Cardiac muscle cell (in vitro differentiated cells and primary cell): ENCODE data around the gene NCAPD3. TPM values are rescaled to one million over a fixed set of nuclear protein-coding genes. Genes with fewer than 3 reads are reported as not detected.

Experiments used
- DNase-seq, 2 donors: peaks; one replicate each; pipeline versions ENCODE4 v3.0.0 to v3.0.0-alpha.2; 2010 to 2017; ENCODE audit warnings: low read depth in 1 of 2, low spot score in 1 of 2
- H3K27ac ChIP-seq: fragments of 200-600 bp; sonication (generic); 2 replicates; pipeline ENCODE4 v1.5.1; 2016
- H3K27me3 ChIP-seq: fragments of 200-600 bp; sonication (generic); 2 replicates; pipeline ENCODE4 v1.6.0; 2016; ENCODE audit warnings: control low read depth
- H3K36me3 ChIP-seq: fragments of 200-600 bp; sonication (generic); 2 replicates; pipeline ENCODE4 v1.5.1; 2016; ENCODE audit warnings: control low read depth
- H3K4me1 ChIP-seq: fragments of 200-600 bp; sonication (generic); 2 replicates; pipeline ENCODE4 v1.8.1; 2017; ENCODE audit warnings: low read depth, mild to moderate bottlenecking, mixed run types
- H3K4me3 ChIP-seq: fragments of 200-600 bp; sonication (generic); 2 replicates; pipeline ENCODE4 v1.5.1; 2016; ENCODE audit warnings: mild to moderate bottlenecking
- H3K9me3 ChIP-seq: fragments of 200-600 bp; sonication (generic); 2 replicates; pipeline ENCODE4 v1.5.1; 2017; ENCODE audit warnings: low read depth, mild to moderate bottlenecking, control low read depth
- CTCF ChIP-seq: IDR thresholded peaks from 2 replicates; pipeline ENCODE4 v1.5.1; 2012; ENCODE audit warnings: low read depth, mild to moderate bottlenecking, low read length
- polyA plus RNA-seq: library from polyadenylated mRNA; unstranded; fragments of >200 nt; fragmentation: Nextera tagmentation; extraction: Ambion mirVana; gene quantifications from 2 replicates; pipeline ENCODE4 v1.2.1, GENCODE V29; 2016
- total RNA-seq: library from RNA; depleted of rRNA; stranded (reverse); fragments of >200 nt; gene quantifications from 2 replicates; pipeline ENCODE4 v1.2.3, GENCODE V29; 2016

Gene NCAPD3
- total and polyA plus RNA-seq, 2 experiments from 2014 or later: 17.1 to 20.8 TPM

DNA sequence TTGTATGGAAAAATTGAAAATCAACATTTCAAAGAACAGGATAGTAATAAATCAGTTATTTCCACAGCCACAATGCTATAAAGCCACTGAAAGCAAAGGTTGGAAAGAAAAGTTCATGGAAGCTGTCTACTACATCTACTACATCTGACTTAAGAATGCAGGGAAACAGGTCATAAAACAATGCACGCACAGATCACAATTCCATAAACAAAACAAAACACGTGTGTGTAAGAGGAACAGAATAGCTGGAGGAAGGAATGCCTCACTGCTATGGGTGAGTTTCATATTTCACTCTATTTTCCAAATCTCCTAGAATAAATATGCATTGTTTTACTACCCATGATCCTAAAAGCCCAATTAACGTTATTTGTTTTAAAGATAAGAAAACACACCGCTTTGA, 66.3 kb downstream of the NCAPD3 start:
- H3K4me1 ChIP-seq: no peaks in the 10 kb centered on the region
- no peaks in the 10 kb centered on the region for H3K27me3 ChIP-seq
- H3K9me3 ChIP-seq: no peaks in the 10 kb centered on the region
- no peak overlapping the region for H3K4me3 ChIP-seq
- no peak overlapping the region for H3K27ac ChIP-seq
- no peak for TF ChIP-seq CTCF
- H3K36me3 ChIP-seq: peaks cover 47% of the 10 kb centered on the region
- no peak for DNase-seq

- Histone ChIP-seq H3K4me1 (no peaks in the 10 kb centered on the region), H3K27ac (no peak overlapping the region), H3K4me3 (no peak overlapping the region), H3K36me3 (peaks cover 53% of the 10 kb centered on the region), H3K9me3 (no peaks in the 10 kb centered on the region), H3K27me3 (no peaks in the 10 kb centered on the region)
- no peak for DNase-seq
- no peak for TF ChIP-seq CTCF
Measured at GRCh38 chr11:134155946-134156865, 67.6 kb downstream of the NCAPD3 start.

GRCh38 chr11:134155456-134155855, 68.3 kb downstream of the NCAPD3 start:
- Histone ChIP-seq H3K4me3 (no peak overlapping the region), H3K36me3 (peaks cover 51% of the 10 kb centered on the region), H3K9me3 (no peaks in the 10 kb centered on the region), H3K27ac (no peak overlapping the region), H3K27me3 (no peaks in the 10 kb centered on the region), H3K4me1 (no peaks in the 10 kb centered on the region)
- no peak for DNase-seq
- TF ChIP-seq CTCF: no peak

DNA sequence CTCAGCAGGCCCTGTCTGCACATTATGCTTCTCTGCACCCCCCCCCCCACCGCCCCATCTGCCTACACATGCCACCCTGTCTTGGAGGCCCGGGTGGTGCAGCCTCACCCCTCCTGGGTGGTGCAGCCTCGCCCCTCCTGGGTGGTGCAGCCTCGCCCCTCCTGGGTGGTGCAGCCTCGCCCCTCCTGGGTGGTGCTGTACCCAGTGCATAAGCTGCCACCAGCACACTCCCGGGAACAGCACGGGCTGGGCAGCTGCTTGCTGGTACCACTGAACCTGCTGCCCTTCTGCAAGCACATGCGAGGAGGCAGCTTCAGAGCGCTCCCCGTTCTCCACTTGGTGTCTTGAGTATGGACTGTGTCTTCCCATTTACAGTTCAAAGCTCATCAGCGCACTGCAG, 69.3 kb downstream of the NCAPD3 start:
- DNase-seq: no peak
- no peak overlapping the region for H3K27ac ChIP-seq
- H3K36me3 ChIP-seq: peaks cover 51% of the 10 kb centered on the region
- TF ChIP-seq CTCF: no peak
- H3K4me1 ChIP-seq: no peaks in the 10 kb centered on the region
- no peaks in the 10 kb centered on the region for H3K9me3 ChIP-seq
- no peaks in the 10 kb centered on the region for H3K27me3 ChIP-seq
- H3K4me3 ChIP-seq: no peak overlapping the region

GRCh38 chr11:134153147-134153905, 70.4 kb downstream of the NCAPD3 start:
- Histone ChIP-seq H3K36me3 (peaks cover 52% of the 10 kb centered on the region), H3K4me1 (no peaks in the 10 kb centered on the region)

More at GRCh38 chr11:134153147-134153905, 70.4 kb downstream of the NCAPD3 start:
- TF ChIP-seq CTCF: no peak
- Histone ChIP-seq H3K27ac (peak overlapping the region; percentile 40), H3K9me3 (no peaks in the 10 kb centered on the region), H3K27me3 (no peaks in the 10 kb centered on the region), H3K4me3 (no peak overlapping the region)
- no peak for DNase-seq
